ENCODE measurements around the gene LEF1.

DNA sequence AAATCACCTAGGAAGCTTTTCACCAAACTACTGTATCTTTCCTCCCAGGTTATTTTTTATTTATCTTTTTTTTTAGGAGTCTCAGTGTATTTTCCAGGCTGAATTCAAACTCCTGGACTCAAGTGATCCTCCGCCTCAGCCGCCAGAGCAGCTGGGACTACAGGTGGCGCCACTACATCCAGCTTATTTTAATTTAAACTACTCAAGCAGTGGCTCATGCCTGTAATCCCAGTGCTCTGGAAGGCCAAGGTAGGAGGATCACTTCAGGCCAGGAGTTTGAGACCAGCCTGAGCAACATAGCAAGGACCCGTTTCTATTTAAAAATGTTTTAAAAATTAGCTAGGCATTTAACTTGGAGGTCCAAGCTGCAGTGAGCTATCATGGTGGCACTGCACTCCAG, 37.8 kb downstream of the LEF1 start:
- TF ChIP-seq, protein P1, sequence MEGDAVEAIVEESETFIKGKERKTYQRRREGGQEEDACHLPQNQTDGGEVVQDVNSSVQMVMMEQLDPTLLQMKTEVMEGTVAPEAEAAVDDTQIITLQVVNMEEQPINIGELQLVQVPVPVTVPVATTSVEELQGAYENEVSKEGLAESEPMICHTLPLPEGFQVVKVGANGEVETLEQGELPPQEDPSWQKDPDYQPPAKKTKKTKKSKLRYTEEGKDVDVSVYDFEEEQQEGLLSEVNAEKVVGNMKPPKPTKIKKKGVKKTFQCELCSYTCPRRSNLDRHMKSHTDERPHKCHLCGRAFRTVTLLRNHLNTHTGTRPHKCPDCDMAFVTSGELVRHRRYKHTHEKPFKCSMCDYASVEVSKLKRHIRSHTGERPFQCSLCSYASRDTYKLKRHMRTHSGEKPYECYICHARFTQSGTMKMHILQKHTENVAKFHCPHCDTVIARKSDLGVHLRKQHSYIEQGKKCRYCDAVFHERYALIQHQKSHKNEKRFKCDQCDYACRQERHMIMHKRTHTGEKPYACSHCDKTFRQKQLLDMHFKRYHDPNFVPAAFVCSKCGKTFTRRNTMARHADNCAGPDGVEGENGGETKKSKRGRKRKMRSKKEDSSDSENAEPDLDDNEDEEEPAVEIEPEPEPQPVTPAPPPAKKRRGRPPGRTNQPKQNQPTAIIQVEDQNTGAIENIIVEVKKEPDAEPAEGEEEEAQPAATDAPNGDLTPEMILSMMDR (conservative IDR thresholded peaks at IDR 0.05), result no peak
- no peak for TF ChIP-seq EZH2 (IDR thresholded peaks at IDR 0.05; ENCODE audit: low read depth)
